Right lung (tissue), 5 donors: ENCODE results near the gene SLC9A9. TPM values are rescaled to one million over a fixed set of nuclear protein-coding genes. Genes with fewer than 3 reads are reported as not detected.
"Not testable (repeated sequence)": the region's sequence is repeated elsewhere in the genome, so short reads cannot be mapped to it uniquely, and the experiment has no call there.

Source experiments
- DNase-seq, 2 donors: peaks; one replicate each; pipeline ENCODE4 v3.0.0-alpha.2; 2013
- polyA plus RNA-seq, 5 donors: library from polyadenylated mRNA; unstranded; fragments of 120-200 nt; gene quantifications; one replicate each; pipeline versions ENCODE4 v1.2.1 to v1.2.3, GENCODE V29; 2013; ENCODE audit warnings: inconsistent platforms in 1 of 5, low replicate concordance in 1 of 5; ENCODE audit not compliant: insufficient read length in 5 of 5, insufficient read depth in 1 of 5

Gene SLC9A9
- polyA plus RNA-seq, 5 donors, result 11.7 to 20.9 (median 17.7) TPM

GRCh38 chr3:143811602-143812001 lies 36.7 kb downstream of the SLC9A9 start:
- no peak for DNase-seq

GRCh38 chr3:143810953-143811265 lies 37.4 kb downstream of the SLC9A9 start:
- no peak for DNase-seq

GRCh38 chr3:143810166-143810952 lies 37.9 kb downstream of the SLC9A9 start:
- no peak for DNase-seq

- DNase-seq, result peak; percentile 64 to 78
Measured at GRCh38 chr3:143809121-143809621, 39.1 kb downstream of the SLC9A9 start.

- no peak for DNase-seq
Measured at GRCh38 chr3:143808030-143808429, 40.2 kb downstream of the SLC9A9 start.

- DNase-seq, result no peak
Measured at GRCh38 chr3:143806038-143806437, 42.2 kb downstream of the SLC9A9 start.

- DNase-seq, result not testable (repeated sequence)
Measured at GRCh38 chr3:143805476-143805875, 42.8 kb downstream of the SLC9A9 start.

GRCh38 chr3:143801046-143801445 lies 47.2 kb downstream of the SLC9A9 start:
- not testable (repeated sequence) for DNase-seq

- DNase-seq, result not testable (repeated sequence)
Measured at GRCh38 chr3:143798151-143798550, 50.1 kb downstream of the SLC9A9 start.

- peak in 1 of 2 donors; percentile 38 for DNase-seq
Measured at GRCh38 chr3:143795874-143796273, 52.4 kb downstream of the SLC9A9 start.

- DNase-seq, result no peak
Measured at GRCh38 chr3:143794793-143795462, 53.3 kb downstream of the SLC9A9 start.

- DNase-seq, result no peak
Measured at GRCh38 chr3:143793971-143794370, 54.3 kb downstream of the SLC9A9 start.

GRCh38 chr3:143791386-143791785 lies 56.9 kb downstream of the SLC9A9 start:
- DNase-seq, result no peak

- DNase-seq, result peak in 1 of 2 donors; percentile 63
Measured at GRCh38 chr3:143786219-143787191, 61.8 kb downstream of the SLC9A9 start.

GRCh38 chr3:143784446-143784845 lies 63.8 kb downstream of the SLC9A9 start:
- no peak for DNase-seq

- no peak for DNase-seq
Measured at GRCh38 chr3:143783851-143784370, 64.4 kb downstream of the SLC9A9 start.

GRCh38 chr3:143775459-143775858 lies 72.8 kb downstream of the SLC9A9 start:
- DNase-seq, result no peak

GRCh38 chr3:143771939-143772338 lies 76.3 kb downstream of the SLC9A9 start:
- DNase-seq, result no peak

- DNase-seq, result no peak
Measured at GRCh38 chr3:143771258-143771657, 77.0 kb downstream of the SLC9A9 start.

GRCh38 chr3:143770391-143770790 lies 77.9 kb downstream of the SLC9A9 start:
- DNase-seq, result no peak

- DNase-seq, result no peak
Measured at GRCh38 chr3:143769616-143770015, 78.7 kb downstream of the SLC9A9 start.

GRCh38 chr3:143764840-143765239 lies 83.4 kb downstream of the SLC9A9 start:
- no peak for DNase-seq
